GM23338 (cell line): ENCODE results near the gene LTBR. TPM values are rescaled to one million over a fixed set of nuclear protein-coding genes. Genes with fewer than 3 reads are reported as not detected.

ENCODE experiments used
- ATAC-seq: fragments of 200-7000 bp; cut with Tn5 transposase; 3 replicates; pipeline ENCODE4 v1.9.1; 2020
- DNase-seq: peaks from one replicate; pipeline ENCODE4 v3.0.0-alpha.2; 2015; ENCODE audit warnings: low spot score
- H2AFZ ChIP-seq: fragments of 200-600 bp; sonication (generic); 2 replicates; pipeline ENCODE4 v1.8.0; 2016; ENCODE audit warnings: antibody characterized with exemption, mild to moderate bottlenecking, moderate library complexity
- H3F3A ChIP-seq: fragments of 200-600 bp; sonication (generic); replicated peaks from 2 replicates; pipeline ENCODE4 v1.8.0; 2017; ENCODE audit warnings: antibody characterized with exemption, mixed run types, low read depth
- H3K27ac ChIP-seq: fragments of 200-600 bp; sonication (generic); 2 replicates; pipeline ENCODE4 v1.6.1; 2016; ENCODE audit warnings: low read depth
- H3K27me3 ChIP-seq: fragments of 200-600 bp; sonication (generic); 2 replicates; pipeline ENCODE4 v1.8.0; 2016; ENCODE audit warnings: mild to moderate bottlenecking, mixed run types, moderate library complexity; ENCODE audit not compliant: insufficient read depth
- H3K36me3 ChIP-seq: fragments of 200-600 bp; sonication (generic); 2 replicates; pipeline ENCODE4 v1.8.0; 2016; ENCODE audit warnings: mild to moderate bottlenecking; ENCODE audit not compliant: insufficient read depth
- H3K4me1 ChIP-seq: fragments of 200-600 bp; sonication (generic); 2 replicates; pipeline ENCODE4 v1.8.0; 2016; ENCODE audit warnings: mild to moderate bottlenecking, moderate library complexity; ENCODE audit not compliant: insufficient read depth
- H3K4me2 ChIP-seq: fragments of 200-600 bp; sonication (generic); 2 replicates; pipeline ENCODE4 v1.7.1; 2017; ENCODE audit warnings: mixed run types
- H3K4me3 ChIP-seq: fragments of 200-600 bp; sonication (generic); 2 replicates; pipeline ENCODE4 v1.6.1; 2016; ENCODE audit warnings: mixed run types
- H3K79me2 ChIP-seq: fragments of 200-600 bp; sonication (generic); replicated peaks from 2 replicates; pipeline ENCODE4 v1.8.0; 2017; ENCODE audit warnings: mild to moderate bottlenecking; ENCODE audit not compliant: insufficient read depth
- H3K9me2 ChIP-seq: fragments of 200-600 bp; sonication (generic); 2 replicates; pipeline ENCODE4 v1.8.0; 2017; ENCODE audit not compliant: insufficient read depth
- H4K20me1 ChIP-seq: fragments of 200-600 bp; sonication (generic); replicated peaks from 2 replicates; pipeline ENCODE4 v1.8.0; 2017; ENCODE audit warnings: mild to moderate bottlenecking; ENCODE audit not compliant: insufficient read depth
- H3K27ac Mint-ChIP-seq: 2 replicates; pipeline ENCODE4 v1.8.0; 2020; ENCODE audit warnings: inconsistent platforms, mild to moderate bottlenecking, moderate library complexity, mixed read lengths
- H3K27me3 Mint-ChIP-seq: 3 replicates; pipeline ENCODE4 v1.8.0; 2022; ENCODE audit warnings: low read depth, mild to moderate bottlenecking, moderate library complexity, mixed read lengths, inconsistent platforms; ENCODE audit not compliant: insufficient read depth, poor library complexity
- H3K36me3 Mint-ChIP-seq: 3 replicates; pipeline ENCODE4 v1.8.0; 2021; ENCODE audit warnings: low read depth, mild to moderate bottlenecking, inconsistent platforms, moderate library complexity, mixed read lengths
- H3K4me1 Mint-ChIP-seq: 3 replicates; pipeline ENCODE4 v1.8.0; 2020; ENCODE audit warnings: mild to moderate bottlenecking, inconsistent platforms, mixed read lengths
- H3K4me3 Mint-ChIP-seq: 3 replicates; pipeline ENCODE4 v1.8.0; 2021; ENCODE audit warnings: moderate library complexity, mild to moderate bottlenecking, inconsistent platforms, mixed read lengths
- H3K9me3 Mint-ChIP-seq: 3 replicates; pipeline ENCODE4 v1.8.0; 2020; ENCODE audit warnings: moderate library complexity, mild to moderate bottlenecking, inconsistent platforms, mixed read lengths
- CREB1 ChIP-seq: fragments of 250-450 bp; sonication (Bioruptor Pico); IDR thresholded peaks from 2 replicates; pipeline ENCODE4 v1.5.0; 2020; ENCODE audit warnings: low read depth, mild to moderate bottlenecking, moderate library complexity
- EZH2phosphoT487 ChIP-seq: fragments of 200-600 bp; sonication (generic); IDR thresholded peaks from one replicate; pipeline ENCODE4 v1.8.1; 2018; ENCODE audit warnings: antibody characterized with exemption; ENCODE audit not compliant: unreplicated experiment
- JUNB ChIP-seq: IDR thresholded peaks from one replicate; pipeline ENCODE4 v1.6.1; 2016; ENCODE audit warnings: antibody characterized with exemption; ENCODE audit not compliant: unreplicated experiment
- POLR2AphosphoS5 ChIP-seq: IDR thresholded peaks from 2 replicates; pipeline ENCODE4 v1.6.1; 2016; ENCODE audit warnings: antibody characterized with exemption, low read depth
- STAT1 ChIP-seq: IDR thresholded peaks from one replicate; pipeline ENCODE4 v1.6.1; 2016; ENCODE audit warnings: antibody characterized with exemption; ENCODE audit not compliant: unreplicated experiment
- polyA plus RNA-seq: library from polyadenylated mRNA; unstranded; fragments of >200 nt; fragmentation: Nextera tagmentation; extraction: Ambion mirVana; gene quantifications from 2 replicates; pipeline ENCODE4 v1.2.1, GENCODE V29; 2016
- total RNA-seq: library from RNA; depleted of rRNA; stranded (reverse); fragments of >200 nt; shearing (Covaris generic); gene quantifications from 2 replicates; pipeline ENCODE4 v1.2.3, GENCODE V29; 2014
- TF ChIP-seq, protein P1 (sequence below), 2 experiments: fragments of 200-600 bp in 1 of 2; sonication (generic) in 1 of 2; conservative IDR thresholded peaks; 2 replicates each; pipeline versions ENCODE4 v1.5.1 to v1.6.1; 2016 to 2017; ENCODE audit warnings: antibody characterized with exemption in 2 of 2, low read depth in 2 of 2, mild to moderate bottlenecking in 2 of 2, moderate library complexity in 1 of 2
- TF ChIP-seq, protein P2 (sequence below): fragments of 250-450 bp; sonication (Bioruptor Pico); IDR thresholded peaks from 2 replicates; pipeline ENCODE4 v1.5.0; 2020; ENCODE audit warnings: mild to moderate bottlenecking, moderate library complexity
- TF ChIP-seq, protein P3 (sequence below): IDR thresholded peaks from 2 replicates; pipeline ENCODE4 v1.6.1; 2016; ENCODE audit warnings: antibody characterized with exemption

LTBR gene
- total and polyA plus RNA-seq, 2 experiments from 2014 or later: 6.1 to 6.8 TPM

DNA sequence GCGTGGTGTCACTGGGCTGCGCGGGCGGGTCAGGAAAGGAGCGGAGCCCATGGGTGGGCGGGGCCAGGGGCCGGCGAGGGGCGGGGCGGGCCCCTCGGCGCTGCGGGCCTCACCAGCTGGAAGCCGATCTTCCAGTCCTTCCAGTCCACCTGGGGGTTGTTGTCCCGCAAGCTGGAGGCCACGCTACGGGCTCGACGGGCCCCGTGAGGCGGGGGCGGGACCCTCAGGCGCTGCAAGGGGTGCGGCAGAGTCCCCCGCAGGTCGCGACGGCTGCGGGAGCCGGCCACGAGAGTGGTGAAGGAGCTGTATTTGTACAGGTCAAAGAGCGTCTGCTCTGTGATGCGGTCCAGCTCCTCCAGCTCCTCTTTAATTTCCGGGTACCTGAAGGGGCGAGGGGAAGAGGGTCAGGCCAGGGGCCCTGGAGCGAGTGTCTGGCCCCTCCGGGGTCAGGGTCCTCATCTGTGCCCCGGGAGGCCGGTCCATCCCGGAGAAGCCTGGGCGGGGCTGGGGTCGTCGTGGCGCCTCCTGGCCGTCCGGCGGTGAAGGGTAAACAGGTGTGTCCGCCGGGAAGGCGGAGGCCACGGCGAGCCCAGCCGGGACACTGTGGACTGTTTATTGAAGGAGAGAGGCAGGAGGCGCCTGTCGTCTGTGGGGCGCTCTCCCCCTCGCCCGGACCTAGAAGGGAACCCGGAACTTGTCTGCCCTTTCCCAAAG lies 20.5 kb upstream of the LTBR start:
- Histone ChIP-seq H3K36me3 (no peaks in the 10 kb centered on the region), H3K27me3 (no peaks in the 10 kb centered on the region), H2AFZ (0 out of 2 replicates have a peak overlapping the region, but pooled peaks have one; percentile 38), H3K27ac (peak overlapping the region; percentile 39; the same call in 1 of the 2 replicates), H3K79me2 (peaks cover 51% of the 10 kb centered on the region), H3K4me1 (peaks cover 8% of the 10 kb centered on the region), H3K4me2 (peak overlapping the region; percentile 93), H4K20me1 (peaks cover 24% of the 10 kb centered on the region), H3K4me3 (peak overlapping the region; percentile 82), H3K9me2 (no peaks in the 10 kb centered on the region), H3F3A (0 out of 2 replicates have a peak, but pooled peaks cover 10% of the 10 kb centered on the region)
- Mint-ChIP-seq H3K27ac (no peak overlapping the region), H3K9me3 (no peaks in the 10 kb centered on the region), H3K4me3 (peak overlapping the region; percentile 58), H3K27me3 (peaks cover 5% of the 10 kb centered on the region), H3K36me3 (peaks cover 58% of the 10 kb centered on the region), H3K4me1 (peaks cover 20% of the 10 kb centered on the region)
- ATAC-seq (peak; percentile 85), DNase-seq (peak; percentile 77)
- TF ChIP-seq EZH2phosphoT487 (no peak), POLR2AphosphoS5 (peak; percentile 35; the same call in 1 of the 2 replicates)
- TF ChIP-seq, protein P1, sequence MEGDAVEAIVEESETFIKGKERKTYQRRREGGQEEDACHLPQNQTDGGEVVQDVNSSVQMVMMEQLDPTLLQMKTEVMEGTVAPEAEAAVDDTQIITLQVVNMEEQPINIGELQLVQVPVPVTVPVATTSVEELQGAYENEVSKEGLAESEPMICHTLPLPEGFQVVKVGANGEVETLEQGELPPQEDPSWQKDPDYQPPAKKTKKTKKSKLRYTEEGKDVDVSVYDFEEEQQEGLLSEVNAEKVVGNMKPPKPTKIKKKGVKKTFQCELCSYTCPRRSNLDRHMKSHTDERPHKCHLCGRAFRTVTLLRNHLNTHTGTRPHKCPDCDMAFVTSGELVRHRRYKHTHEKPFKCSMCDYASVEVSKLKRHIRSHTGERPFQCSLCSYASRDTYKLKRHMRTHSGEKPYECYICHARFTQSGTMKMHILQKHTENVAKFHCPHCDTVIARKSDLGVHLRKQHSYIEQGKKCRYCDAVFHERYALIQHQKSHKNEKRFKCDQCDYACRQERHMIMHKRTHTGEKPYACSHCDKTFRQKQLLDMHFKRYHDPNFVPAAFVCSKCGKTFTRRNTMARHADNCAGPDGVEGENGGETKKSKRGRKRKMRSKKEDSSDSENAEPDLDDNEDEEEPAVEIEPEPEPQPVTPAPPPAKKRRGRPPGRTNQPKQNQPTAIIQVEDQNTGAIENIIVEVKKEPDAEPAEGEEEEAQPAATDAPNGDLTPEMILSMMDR (conservative IDR thresholded peaks at IDR 0.05; ENCODE audit: low read depth in 2 of 2): 0 out of 4 replicates have a peak, but pooled peaks of 1 of the 2 experiments have one; percentile 14

DNA sequence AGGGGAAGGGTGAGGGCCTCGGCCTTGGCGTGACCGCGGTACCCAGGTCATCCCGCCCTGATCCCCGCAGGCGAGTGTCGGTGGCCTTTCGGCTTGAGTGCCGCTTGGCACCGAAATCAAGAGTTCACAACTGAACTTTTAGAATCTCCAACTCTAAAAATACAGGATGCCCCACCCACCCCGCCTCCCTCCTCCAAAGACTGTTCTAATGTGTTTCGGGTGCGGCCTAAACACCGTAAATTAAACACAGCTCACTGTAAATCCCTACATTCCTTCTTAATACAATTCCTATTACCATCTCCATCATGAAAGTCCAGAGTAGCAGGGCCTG lies 20.0 kb upstream of the LTBR start:
- H3F3A ChIP-seq: 0 out of 2 replicates have a peak, but pooled peaks cover 12% of the 10 kb centered on the region
- ATAC-seq (no peak; the same call in 2 of the 3 replicates), DNase-seq (no peak)
- peak overlapping the region; percentile 39; the same call in 1 of the 2 replicates for H3K27ac ChIP-seq
- peak overlapping the region; percentile 82 for H3K4me3 ChIP-seq
- Mint-ChIP-seq H3K4me3 (peak overlapping the region; percentile 47; the same call in 2 of the 3 replicates), H3K27ac (no peak overlapping the region), H3K36me3 (peaks cover 62% of the 10 kb centered on the region), H3K27me3 (peaks cover 5% of the 10 kb centered on the region), H3K4me1 (peaks cover 25% of the 10 kb centered on the region), H3K9me3 (no peaks in the 10 kb centered on the region)
- H3K27me3 ChIP-seq: no peaks in the 10 kb centered on the region
- no peaks in the 10 kb centered on the region for H3K9me2 ChIP-seq
- H3K4me1 ChIP-seq: peaks cover 11% of the 10 kb centered on the region
- H3K4me2 ChIP-seq: peak overlapping the region; percentile 93
- no peaks in the 10 kb centered on the region for H3K36me3 ChIP-seq
- peaks cover 24% of the 10 kb centered on the region for H4K20me1 ChIP-seq
- no peak overlapping the region for H2AFZ ChIP-seq
- peaks cover 56% of the 10 kb centered on the region for H3K79me2 ChIP-seq
- no peak for TF ChIP-seq CREB1
- TF ChIP-seq JUNB: no peak
- TF ChIP-seq, protein P2, sequence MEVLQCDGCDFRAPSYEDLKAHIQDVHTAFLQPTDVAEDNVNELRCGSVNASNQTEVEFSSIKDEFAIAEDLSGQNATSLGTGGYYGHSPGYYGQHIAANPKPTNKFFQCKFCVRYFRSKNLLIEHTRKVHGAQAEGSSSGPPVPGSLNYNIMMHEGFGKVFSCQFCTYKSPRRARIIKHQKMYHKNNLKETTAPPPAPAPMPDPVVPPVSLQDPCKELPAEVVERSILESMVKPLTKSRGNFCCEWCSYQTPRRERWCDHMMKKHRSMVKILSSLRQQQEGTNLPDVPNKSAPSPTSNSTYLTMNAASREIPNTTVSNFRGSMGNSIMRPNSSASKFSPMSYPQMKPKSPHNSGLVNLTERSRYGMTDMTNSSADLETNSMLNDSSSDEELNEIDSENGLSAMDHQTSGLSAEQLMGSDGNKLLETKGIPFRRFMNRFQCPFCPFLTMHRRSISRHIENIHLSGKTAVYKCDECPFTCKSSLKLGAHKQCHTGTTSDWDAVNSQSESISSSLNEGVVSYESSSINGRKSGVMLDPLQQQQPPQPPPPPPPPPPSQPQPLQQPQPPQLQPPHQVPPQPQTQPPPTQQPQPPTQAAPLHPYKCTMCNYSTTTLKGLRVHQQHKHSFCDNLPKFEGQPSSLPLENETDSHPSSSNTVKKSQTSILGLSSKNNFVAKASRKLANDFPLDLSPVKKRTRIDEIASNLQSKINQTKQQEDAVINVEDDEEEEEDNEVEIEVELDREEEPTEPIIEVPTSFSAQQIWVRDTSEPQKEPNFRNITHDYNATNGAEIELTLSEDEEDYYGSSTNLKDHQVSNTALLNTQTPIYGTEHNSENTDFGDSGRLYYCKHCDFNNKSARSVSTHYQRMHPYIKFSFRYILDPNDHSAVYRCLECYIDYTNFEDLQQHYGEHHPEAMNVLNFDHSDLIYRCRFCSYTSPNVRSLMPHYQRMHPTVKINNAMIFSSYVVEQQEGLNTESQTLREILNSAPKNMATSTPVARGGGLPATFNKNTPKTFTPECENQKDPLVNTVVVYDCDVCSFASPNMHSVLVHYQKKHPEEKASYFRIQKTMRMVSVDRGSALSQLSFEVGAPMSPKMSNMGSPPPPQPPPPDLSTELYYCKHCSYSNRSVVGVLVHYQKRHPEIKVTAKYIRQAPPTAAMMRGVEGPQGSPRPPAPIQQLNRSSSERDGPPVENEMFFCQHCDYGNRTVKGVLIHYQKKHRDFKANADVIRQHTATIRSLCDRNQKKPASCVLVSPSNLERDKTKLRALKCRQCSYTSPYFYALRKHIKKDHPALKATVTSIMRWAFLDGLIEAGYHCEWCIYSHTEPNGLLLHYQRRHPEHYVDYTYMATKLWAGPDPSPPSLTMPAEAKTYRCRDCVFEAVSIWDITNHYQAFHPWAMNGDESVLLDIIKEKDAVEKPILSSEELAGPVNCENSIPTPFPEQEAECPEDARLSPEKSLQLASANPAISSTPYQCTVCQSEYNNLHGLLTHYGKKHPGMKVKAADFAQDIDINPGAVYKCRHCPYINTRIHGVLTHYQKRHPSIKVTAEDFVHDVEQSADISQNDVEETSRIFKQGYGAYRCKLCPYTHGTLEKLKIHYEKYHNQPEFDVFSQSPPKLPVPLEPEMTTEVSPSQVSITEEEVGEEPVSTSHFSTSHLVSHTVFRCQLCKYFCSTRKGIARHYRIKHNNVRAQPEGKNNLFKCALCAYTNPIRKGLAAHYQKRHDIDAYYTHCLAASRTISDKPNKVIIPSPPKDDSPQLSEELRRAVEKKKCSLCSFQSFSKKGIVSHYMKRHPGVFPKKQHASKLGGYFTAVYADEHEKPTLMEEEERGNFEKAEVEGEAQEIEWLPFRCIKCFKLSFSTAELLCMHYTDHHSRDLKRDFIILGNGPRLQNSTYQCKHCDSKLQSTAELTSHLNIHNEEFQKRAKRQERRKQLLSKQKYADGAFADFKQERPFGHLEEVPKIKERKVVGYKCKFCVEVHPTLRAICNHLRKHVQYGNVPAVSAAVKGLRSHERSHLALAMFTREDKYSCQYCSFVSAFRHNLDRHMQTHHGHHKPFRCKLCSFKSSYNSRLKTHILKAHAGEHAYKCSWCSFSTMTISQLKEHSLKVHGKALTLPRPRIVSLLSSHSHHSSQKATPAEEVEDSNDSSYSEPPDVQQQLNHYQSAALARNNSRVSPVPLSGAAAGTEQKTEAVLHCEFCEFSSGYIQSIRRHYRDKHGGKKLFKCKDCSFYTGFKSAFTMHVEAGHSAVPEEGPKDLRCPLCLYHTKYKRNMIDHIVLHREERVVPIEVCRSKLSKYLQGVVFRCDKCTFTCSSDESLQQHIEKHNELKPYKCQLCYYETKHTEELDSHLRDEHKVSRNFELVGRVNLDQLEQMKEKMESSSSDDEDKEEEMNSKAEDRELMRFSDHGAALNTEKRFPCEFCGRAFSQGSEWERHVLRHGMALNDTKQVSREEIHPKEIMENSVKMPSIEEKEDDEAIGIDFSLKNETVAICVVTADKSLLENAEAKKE (CRISPR knock-in tag): no peak
- TF ChIP-seq, protein P3, sequence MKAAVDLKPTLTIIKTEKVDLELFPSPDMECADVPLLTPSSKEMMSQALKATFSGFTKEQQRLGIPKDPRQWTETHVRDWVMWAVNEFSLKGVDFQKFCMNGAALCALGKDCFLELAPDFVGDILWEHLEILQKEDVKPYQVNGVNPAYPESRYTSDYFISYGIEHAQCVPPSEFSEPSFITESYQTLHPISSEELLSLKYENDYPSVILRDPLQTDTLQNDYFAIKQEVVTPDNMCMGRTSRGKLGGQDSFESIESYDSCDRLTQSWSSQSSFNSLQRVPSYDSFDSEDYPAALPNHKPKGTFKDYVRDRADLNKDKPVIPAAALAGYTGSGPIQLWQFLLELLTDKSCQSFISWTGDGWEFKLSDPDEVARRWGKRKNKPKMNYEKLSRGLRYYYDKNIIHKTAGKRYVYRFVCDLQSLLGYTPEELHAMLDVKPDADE: no peak
- no peak for TF ChIP-seq STAT1
